CD4-positive, alpha-beta T cell treated with Interferon alpha-2 for 1 hour (primary cell): ENCODE measurements around the gene NAMPT.

Experiments used
- DNase-seq, 2 donors: peaks; one replicate each; pipeline ENCODE4 v3.0.0-alpha.2; 2020 to 2022

NAMPT gene

DNA sequence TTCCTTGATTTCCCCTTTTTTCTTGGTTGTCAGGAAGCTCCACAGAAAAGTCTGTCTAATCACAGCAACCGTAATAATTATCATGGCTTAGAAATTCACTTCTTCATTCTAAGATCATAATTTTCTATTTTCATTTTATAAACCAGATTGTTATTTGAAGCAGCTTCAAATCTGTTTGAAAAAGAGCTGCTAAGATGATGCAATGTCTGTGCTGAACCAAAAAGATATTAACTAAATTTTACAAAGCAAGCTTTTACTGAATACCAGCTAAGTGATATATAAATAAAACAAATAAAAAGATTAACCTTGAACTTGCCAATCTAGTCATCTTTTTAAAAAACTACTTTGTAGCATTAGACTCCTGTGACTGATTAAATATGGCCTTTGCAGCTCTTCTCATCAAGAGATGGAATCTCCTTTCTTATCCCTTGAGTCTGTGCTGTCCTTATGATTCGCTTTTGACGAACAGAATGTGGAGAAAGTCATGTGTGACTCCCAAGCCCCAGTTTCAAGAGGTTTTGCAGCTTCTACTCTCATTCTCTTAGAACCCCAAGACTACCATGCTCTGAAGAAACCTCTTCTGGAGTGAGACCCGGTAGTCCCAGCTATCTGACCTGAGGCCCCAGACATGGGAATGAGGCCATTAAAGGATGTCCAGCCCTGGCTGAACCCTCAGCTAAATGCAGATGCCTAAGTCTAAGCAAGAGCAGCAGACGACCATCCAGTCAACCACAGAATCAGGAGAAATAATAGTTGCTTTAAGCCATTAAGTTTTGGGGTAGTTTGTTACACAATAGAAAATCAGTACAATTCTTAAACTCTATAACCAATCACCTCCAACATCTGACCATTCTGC is 14.4 kb downstream of the NAMPT start:
- DNase-seq, result no peak

DNA sequence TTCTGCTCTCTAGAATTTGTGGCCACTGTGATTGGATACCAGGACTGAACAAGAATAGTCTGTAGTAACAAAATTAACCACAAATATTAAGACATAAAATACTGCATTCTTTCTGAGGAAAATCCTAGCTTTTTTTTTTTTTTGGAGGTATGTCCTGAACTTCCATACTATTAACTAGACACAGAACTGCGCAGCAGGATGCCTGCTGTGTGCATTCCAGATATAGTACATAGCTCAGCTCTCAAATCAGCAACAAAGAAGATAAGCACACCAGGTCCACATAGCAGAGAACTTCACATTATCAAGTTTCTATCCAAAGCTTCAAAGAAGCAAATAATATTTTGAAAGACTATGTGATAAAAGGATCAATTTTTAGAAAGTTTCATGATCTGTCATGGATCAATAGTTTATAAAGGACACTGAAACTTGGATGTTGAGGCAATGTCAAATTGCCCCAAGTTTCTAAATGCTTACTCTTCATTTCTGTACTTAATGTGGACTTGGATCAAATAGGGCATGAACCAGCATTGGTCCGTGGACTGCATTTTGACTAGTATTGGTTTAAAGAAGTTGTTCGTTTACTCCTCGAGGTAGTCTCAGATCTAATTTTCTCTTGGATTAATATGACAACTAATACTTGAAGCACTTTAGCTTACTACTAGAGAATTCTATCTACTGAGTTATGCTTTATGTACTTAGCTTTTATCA is 15.4 kb downstream of the NAMPT start:
- DNase-seq, result no peak

DNA sequence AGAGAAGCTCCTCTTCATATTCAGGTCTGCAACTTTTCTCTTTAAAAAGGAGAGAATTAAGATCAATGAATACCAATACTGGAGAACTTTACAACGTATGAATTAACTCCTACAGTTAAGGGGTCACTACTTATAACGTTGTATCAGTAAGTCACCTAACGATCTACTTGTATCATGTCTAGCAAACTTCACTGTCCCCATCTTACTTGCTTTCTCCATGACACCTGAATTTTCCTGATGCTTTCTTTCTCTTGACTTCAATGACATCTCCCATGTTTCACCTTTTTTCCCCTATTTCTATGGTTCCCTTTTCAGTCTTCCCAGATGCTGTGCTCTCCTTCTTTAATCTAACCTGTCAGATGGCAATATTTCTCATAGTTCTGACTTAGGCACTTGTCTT is 19.6 kb downstream of the NAMPT start:
- DNase-seq, result no peak

DNA sequence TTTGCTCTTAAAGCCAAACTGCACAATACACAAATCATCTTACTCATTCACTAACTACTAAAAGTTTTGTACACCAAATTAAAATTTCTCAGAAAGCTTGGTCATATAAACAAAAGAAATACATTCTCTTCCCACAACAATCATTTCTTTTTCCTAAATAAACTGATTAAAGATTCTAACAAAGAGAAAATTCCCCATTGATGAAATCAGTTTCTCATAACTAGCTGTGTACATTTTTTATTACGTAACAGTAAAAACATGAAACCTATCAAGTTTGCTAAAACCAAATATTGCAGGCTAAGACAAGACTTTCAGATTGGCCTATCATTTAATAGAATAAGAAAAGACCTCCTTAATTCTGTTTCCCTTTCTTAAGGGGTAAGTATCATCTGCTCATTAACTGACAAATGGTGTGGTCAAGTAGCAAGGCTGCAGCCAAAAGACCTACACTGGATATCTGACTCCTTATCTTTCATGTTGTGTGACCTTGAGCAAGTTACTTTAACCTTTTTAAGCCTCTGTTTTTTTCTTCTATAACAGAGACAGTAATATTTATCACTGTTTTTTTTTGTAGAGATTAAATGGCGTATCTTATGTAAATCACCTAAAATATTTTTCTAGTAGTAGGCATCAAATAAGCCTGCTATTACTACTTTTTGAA is 22.4 kb downstream of the NAMPT start:
- no peak for DNase-seq

DNA sequence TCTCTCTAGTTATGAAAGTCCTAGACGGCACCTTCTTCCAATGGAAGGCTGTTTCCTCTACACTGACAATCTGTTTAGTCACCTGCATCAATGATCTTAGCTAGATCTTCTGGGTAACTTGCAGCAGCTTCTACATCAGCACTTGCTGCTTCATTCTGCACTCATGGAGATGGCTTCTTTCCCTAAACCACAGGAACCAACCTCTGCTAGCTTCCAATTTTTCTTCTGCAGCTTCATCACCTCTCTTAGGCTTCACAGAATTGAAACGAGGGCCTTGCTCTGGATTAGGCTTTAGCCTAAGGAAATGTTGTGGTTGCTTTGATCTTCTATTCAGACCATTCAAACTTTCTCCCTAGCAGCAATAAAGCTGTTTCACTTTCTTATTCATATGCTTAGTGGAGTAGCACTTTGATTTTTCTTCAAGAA is 24.6 kb downstream of the NAMPT start:
- no peak for DNase-seq

DNA sequence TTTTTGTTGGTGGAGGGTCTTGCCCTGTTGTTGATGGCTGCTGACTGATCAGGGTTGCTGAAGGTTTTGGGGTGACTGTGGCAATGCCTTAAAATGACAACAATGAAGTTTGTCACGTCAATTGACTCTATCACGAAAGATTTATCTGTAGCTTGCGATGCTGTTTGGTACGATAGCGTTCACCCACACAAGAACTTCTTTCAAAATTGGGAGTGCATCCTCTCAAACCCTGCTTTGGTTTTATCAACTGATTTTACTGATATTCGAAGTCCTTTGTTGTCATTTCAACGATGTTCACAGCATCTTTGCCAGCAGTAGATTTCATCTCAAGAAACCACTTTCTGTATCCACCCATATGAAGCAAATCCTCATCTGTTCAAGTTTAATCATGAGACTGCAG is 26.0 kb downstream of the NAMPT start:
- DNase-seq, result no peak

- no peak for DNase-seq
Observed at GRCh38 chr7:106257752-106258151, 27.0 kb downstream of the NAMPT start.

- DNase-seq, result no peak
Observed at GRCh38 chr7:106256144-106256543, 28.6 kb downstream of the NAMPT start.

DNA sequence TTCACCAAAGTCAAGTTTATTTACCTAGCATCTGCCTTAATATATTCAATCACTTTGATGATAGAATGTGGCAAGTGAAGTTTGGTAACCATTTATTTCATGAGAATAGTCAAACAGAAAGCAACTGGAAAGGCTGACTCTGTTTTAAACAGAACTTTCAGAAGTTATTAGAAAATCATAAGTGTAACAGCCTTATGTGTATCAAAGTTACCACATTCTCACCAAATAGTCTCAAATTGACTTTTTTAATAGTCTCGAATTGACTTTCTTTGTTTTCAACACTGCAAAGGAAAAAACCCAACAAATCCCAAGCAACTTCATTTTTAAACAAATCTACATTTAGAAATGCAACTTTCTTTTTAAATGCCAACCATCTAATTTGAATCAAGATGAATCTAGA is 29.5 kb downstream of the NAMPT start:
- DNase-seq, result no peak

GRCh38 chr7:106254525-106255116 is 30.2 kb downstream of the NAMPT start:
- DNase-seq, result no peak

- DNase-seq, result no peak
Observed at GRCh38 chr7:106252568-106252967, 32.2 kb downstream of the NAMPT start.

- no peak for DNase-seq
Observed at GRCh38 chr7:106249488-106249887, 35.3 kb downstream of the NAMPT start.

GRCh38 chr7:106248600-106248999 is 36.2 kb downstream of the NAMPT start:
- no peak for DNase-seq

DNA sequence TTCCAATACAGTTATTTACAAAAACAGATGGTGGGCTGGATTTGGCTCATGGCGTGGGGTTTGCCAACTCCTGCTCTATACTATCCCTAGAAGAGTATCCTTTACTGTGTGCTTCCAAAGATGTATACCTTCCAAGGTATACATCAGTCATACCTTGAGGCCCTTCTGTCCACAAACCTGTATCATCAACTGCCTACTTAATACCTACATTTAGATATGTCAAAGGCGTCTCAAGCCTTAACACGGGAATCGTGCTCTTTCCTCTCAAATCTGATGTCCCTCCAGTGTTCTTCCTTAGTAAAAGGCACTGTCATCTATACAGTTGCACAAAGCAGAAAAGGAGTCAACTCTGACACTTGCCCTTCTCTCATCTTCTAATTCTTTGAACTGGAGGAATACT is 36.9 kb downstream of the NAMPT start:
- DNase-seq, result peak in 1 of 2 donors; percentile 19

- DNase-seq, result no peak
Observed at GRCh38 chr7:106246902-106247711, 37.7 kb downstream of the NAMPT start.

DNA sequence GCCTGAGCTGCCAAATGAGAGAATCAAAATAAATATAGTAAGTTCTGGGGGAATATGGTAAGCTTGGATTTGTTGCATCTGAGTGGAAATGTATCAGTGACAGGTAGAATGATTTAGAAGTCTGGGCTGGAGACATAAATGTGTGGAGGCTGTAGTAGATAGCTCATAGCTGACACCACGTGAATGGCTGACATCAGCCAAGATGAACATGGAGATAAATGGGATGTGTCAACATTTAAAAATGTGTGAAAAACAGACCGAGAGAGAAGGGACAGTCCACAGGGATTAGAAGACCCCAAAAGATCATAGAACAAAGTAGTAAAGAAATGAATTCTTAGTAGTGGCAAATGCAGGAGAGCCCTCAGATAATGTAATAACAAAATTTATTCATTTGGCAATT is 40.9 kb downstream of the NAMPT start:
- no peak for DNase-seq

- no peak for DNase-seq
Observed at GRCh38 chr7:106239406-106239805, 45.4 kb downstream of the NAMPT start.

DNA sequence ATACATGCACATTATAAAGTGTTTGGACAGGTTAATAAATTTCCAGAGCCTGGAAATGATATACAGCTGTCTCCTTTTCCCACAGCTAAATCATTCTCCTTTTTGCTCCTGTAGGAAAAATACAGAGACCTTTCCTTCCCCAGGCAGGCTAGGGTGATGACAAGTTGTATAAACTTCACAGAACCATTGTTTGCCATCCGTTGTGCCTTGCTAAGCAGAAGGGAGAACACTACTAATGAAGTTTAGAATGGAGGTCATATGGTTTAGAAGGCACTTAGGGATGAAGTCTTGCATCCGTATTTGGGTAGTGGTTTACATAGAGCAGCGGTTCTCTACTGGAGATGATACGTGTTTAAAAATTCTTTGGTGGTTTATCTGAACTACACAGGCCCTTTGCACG is 46.0 kb downstream of the NAMPT start:
- DNase-seq, result no peak

- no peak for DNase-seq
Observed at GRCh38 chr7:106236065-106236464, 48.7 kb downstream of the NAMPT start.

GRCh38 chr7:106234425-106234824 is 50.4 kb downstream of the NAMPT start:
- DNase-seq, result no peak

DNA sequence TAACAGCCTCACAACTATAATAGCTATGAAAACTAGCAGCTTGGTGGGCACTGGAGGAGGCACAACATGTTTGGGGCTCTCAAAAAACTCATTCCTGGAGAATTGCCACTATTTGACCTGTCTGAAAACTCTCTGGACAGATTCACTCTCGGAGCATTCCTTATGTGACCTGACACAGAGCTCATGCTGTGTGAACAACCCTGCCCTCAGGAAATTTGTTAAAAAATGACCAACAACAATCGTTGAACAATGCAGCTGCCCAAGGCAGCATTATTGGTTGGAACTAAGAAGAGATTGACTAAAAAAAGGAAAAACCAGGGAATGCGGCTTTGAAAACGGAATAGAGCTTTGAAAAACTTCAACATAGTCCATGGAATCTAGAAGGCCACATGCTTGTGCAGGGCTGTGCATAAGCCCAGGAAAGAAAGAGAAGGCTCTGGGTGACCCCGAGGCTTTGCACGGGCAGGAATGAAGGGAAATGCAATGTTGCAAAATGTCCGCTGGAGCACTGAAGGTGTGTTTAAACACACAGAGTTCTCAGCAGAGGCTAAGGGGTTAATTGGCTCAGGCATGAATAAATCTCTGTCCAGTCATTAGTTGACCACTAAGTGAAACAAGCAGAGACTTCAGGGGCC is 52.8 kb downstream of the NAMPT start:
- DNase-seq, result no peak

- DNase-seq, result no peak
Observed at GRCh38 chr7:106225856-106226255, 58.9 kb downstream of the NAMPT start.
